Type B pancreatic cell (in vitro differentiated cells): ENCODE measurements around the gene CCDC85B. TPM values are rescaled to one million over a fixed set of nuclear protein-coding genes. Genes with fewer than 3 reads are reported as not detected.
A peak's percentile ranks its signal among the peaks of the same experiment; 100 is the strongest.

Experiments
- DNase-seq: peaks from one replicate; pipeline ENCODE4 v3.0.0; 2021; ENCODE audit warnings: mixed read lengths; ENCODE audit not compliant: unreplicated experiment; ENCODE audit errors: extremely low spot score
- H3K27ac Mint-ChIP-seq: 2 replicates; pipeline ENCODE4 v1.8.0; 2021; ENCODE audit warnings: mild to moderate bottlenecking, mixed read lengths
- H3K27me3 Mint-ChIP-seq: 2 replicates; pipeline ENCODE4 v1.8.0; 2021; ENCODE audit warnings: mixed read lengths
- H3K36me3 Mint-ChIP-seq: 2 replicates; pipeline ENCODE4 v1.8.0; 2021; ENCODE audit warnings: mixed read lengths
- H3K4me1 Mint-ChIP-seq: one replicate; pipeline ENCODE4 v1.8.0; 2021; ENCODE audit warnings: mixed read lengths; ENCODE audit not compliant: unreplicated experiment
- H3K4me3 Mint-ChIP-seq: 2 replicates; pipeline ENCODE4 v1.8.0; 2021; ENCODE audit warnings: mild to moderate bottlenecking, mixed read lengths
- H3K9me3 Mint-ChIP-seq: 2 replicates; pipeline ENCODE4 v1.8.0; 2021; ENCODE audit warnings: mixed read lengths
- total RNA-seq: library from RNA; stranded (reverse); gene quantifications from 2 replicates; pipeline ENCODE4 v1.2.1, GENCODE V29; 2021; ENCODE audit warnings: low replicate concordance
- TF ChIP-seq, protein P1 (sequence below): fragments of 200-600 bp; sonication (generic); conservative IDR thresholded peaks from 2 replicates; pipeline ENCODE4 v1.5.0; 2021; ENCODE audit warnings: antibody characterized with exemption, mild to moderate bottlenecking

Gene CCDC85B
- total RNA-seq, 1 donor from 2014 or later = 14.3 TPM

DNA sequence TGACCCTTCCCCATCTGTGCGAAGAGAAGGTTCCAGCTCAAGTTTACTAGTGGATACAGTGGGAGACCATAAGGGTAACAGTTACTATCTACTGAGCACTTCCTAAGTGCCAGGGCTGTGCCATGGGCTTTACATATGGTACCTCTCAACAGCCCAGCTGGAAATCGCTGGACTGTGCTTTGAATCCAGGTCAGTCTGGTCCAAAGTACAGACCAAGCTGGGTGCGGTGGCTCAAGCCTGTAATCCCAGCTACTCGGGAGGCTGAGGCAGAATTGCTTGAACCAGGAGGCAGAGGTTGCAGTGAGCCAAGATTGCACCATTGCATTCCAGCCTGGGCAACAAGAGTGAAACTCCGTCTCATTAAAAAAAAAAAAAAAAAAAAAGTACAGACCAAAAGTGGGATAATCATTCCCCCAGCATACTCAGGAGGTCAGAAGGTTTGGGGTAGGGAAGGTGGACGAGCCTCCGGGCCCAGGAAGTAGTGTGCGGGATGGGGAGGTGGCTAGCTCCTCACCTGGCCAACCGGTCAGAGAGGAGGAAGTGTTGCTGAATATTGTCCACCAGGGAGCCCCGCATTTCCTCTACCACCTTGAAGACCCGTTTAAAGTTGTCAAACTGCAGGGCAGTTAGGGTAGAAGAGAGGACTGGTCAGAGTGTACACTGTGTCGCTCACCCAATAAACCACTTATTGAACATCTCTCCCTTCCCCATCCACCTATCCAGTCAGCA, 4.5 kb upstream of the CCDC85B start:
- no peak for DNase-seq
- Mint-ChIP-seq H3K4me3 (peak overlapping the region; percentile 98), H3K36me3 (peaks cover 5% of the 10 kb centered on the region), H3K27ac (no peak overlapping the region), H3K27me3 (peaks cover 7% of the 10 kb centered on the region), H3K9me3 (no peaks in the 10 kb centered on the region), H3K4me1 (peaks cover 30% of the 10 kb centered on the region)
- TF ChIP-seq, protein P1, sequence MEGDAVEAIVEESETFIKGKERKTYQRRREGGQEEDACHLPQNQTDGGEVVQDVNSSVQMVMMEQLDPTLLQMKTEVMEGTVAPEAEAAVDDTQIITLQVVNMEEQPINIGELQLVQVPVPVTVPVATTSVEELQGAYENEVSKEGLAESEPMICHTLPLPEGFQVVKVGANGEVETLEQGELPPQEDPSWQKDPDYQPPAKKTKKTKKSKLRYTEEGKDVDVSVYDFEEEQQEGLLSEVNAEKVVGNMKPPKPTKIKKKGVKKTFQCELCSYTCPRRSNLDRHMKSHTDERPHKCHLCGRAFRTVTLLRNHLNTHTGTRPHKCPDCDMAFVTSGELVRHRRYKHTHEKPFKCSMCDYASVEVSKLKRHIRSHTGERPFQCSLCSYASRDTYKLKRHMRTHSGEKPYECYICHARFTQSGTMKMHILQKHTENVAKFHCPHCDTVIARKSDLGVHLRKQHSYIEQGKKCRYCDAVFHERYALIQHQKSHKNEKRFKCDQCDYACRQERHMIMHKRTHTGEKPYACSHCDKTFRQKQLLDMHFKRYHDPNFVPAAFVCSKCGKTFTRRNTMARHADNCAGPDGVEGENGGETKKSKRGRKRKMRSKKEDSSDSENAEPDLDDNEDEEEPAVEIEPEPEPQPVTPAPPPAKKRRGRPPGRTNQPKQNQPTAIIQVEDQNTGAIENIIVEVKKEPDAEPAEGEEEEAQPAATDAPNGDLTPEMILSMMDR = no peak

DNA sequence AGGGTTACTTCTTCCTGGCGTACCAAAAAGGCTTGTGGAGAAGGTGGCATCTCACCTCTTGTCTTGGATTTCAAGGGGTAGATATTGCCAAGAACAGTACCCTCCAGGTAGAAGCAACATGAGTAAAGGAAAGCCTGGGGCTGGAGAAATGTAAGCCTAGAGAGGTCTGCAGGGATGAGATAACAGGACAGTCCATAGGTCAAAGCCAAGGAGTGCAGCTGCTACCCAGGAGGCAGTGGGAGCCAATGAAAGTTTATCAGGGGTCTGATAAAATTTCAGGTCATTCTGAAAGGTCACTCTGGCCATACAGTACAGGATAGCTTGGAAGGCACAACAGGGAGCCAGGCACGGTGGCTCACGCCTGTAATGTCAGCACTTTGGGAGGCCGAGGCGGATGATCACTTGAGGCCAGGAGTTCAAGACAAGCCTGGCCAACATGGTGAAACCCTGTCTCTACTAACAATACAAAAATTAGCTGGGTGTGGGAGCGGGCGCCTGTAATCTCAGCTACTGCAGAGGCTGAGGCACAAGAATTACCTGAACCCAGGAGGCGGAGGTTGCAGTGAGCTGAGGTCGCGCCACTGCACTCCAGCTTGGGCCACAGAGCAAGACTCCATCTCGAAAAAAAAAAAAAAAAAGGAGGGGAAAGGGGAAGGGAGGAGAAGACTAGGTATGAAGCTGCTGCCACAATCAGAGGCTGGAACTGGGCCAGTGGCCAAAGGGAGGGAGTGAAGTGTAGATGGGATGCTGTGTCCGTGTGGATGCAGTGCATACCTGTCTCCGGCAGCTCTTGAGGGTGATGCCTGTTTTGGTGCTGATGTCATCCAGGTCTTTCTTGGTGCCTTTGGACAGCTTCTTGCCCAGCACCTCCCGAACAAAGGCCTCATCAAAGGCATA, 3.4 kb upstream of the CCDC85B start:
- H3K4me3 Mint-ChIP-seq = peak overlapping the region; percentile 98
- peaks cover 5% of the 10 kb centered on the region for H3K36me3 Mint-ChIP-seq
- peaks cover 31% of the 10 kb centered on the region for H3K4me1 Mint-ChIP-seq
- peaks cover 8% of the 10 kb centered on the region for H3K27me3 Mint-ChIP-seq
- TF ChIP-seq, protein P1 = no peak
- no peaks in the 10 kb centered on the region for H3K9me3 Mint-ChIP-seq
- DNase-seq = no peak
- peak overlapping the region; percentile 83 for H3K27ac Mint-ChIP-seq

DNA sequence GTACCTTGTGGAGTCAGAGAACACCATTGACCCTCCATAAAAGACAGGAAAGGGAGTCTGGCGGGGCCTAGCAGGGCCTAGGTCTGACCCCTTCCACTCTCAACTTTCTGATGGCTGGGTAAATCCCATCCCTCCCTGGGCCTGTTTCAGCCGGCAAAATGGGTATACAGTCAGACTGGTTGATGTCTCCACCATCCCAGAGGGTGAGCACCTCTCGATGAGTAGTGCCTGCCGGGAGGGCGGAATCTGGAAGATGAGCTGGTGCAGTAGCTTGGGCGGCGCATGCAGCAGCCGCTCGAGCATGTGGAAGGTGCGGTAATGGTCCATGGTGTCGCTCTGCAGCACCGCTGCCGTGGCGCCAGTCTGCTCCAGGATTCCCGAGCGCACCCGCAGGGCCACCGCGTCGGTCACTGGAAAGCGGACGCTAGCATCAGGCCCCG, 2.7 kb upstream of the CCDC85B start:
- H3K27ac Mint-ChIP-seq = peak overlapping the region; percentile 83
- H3K4me3 Mint-ChIP-seq = peak overlapping the region; percentile 98
- no peak for DNase-seq
- H3K9me3 Mint-ChIP-seq = no peaks in the 10 kb centered on the region
- H3K4me1 Mint-ChIP-seq = peaks cover 37% of the 10 kb centered on the region
- peaks cover 15% of the 10 kb centered on the region for H3K27me3 Mint-ChIP-seq
- TF ChIP-seq, protein P1 = no peak
- H3K36me3 Mint-ChIP-seq = peaks cover 5% of the 10 kb centered on the region

DNA sequence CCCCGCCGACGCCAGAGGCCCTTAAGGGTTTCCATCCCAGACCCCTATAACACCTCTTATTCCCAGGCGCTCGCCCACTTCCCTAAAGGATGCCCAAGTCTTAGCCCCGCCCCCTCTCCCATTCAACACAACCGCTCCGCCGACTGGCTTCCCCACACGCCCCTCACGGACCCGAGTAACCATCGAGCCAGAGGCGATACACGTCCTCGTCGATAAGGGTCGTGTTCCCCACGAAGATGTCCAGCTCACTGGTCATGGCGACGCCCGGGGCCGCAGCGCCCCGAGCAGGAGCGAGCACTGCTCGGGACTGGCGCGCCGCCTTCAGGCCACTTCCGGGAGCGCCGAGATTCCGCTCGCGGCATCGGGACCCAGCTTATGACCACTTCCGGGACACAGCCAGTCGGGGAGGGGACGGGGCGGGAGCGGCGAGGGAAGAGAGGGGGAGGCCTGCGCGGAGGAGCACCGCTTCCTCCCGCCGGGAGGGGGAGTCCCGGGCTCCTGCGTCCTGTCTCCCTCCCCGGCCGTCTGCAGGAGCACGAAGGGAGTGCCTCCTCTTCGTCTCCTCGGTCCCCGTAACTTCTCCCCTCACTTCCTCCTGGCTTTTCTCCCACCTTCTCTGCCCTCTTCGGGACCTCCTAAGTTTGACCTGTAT, 2.2 kb upstream of the CCDC85B start, which contains the start of gene FIBP:
Gene FIBP, minus strand, starts transcription at position 309 of the 652 bp plus-strand sequence. Its CDS starts 53 bp downstream, at position 256.
- peak; percentile 97 for DNase-seq
- Mint-ChIP-seq H3K4me3 (peak within 1 kb of the TSS; percentile 98), H3K36me3 (peaks cover 5% of the 10 kb centered on the region), H3K4me1 (peaks cover 38% of the 10 kb centered on the region), H3K27ac (peak within 1 kb of the TSS; percentile 83), H3K27me3 (peaks cover 15% of the 10 kb centered on the region), H3K9me3 (no peaks in the 10 kb centered on the region)
- TF ChIP-seq, protein P1 = peak; percentile 81
